Karpas-422 (cell line): Measurements from ENCODE around the gene METAP2. TPM values are rescaled to one million over a fixed set of nuclear protein-coding genes. Genes with fewer than 3 reads are reported as not detected.

Source experiments
- DNase-seq: peaks from one replicate; pipeline ENCODE4 v3.0.0-alpha.2; 2015
- H2AFZ ChIP-seq: fragments of 200-600 bp; sonication (generic); 2 replicates; pipeline ENCODE4 v1.6.1; 2014; ENCODE audit warnings: antibody characterized with exemption, low read length, mixed read lengths
- H3K27ac ChIP-seq: fragments of 200-600 bp; sonication (generic); 2 replicates; pipeline ENCODE4 v1.5.1; 2014; ENCODE audit warnings: mild to moderate bottlenecking, low read length, moderate library complexity
- H3K27me3 ChIP-seq: fragments of 200-600 bp; sonication (generic); 2 replicates; pipeline ENCODE4 v1.6.1; 2014; ENCODE audit warnings: low read length, mixed read lengths
- H3K36me3 ChIP-seq: fragments of 200-600 bp; sonication (generic); 2 replicates; pipeline ENCODE4 v1.6.1; 2014; ENCODE audit warnings: low read length, mixed read lengths; ENCODE audit not compliant: insufficient read depth
- H3K4me1 ChIP-seq: fragments of 200-600 bp; sonication (generic); 2 replicates; pipeline ENCODE4 v1.6.1; 2014; ENCODE audit warnings: mild to moderate bottlenecking, low read length, mixed read lengths
- H3K4me2 ChIP-seq: fragments of 200-600 bp; sonication (generic); 2 replicates; pipeline ENCODE4 v1.6.1; 2014; ENCODE audit warnings: low read length, low read depth, mild to moderate bottlenecking; ENCODE audit not compliant: poor library complexity, severe bottlenecking
- H3K4me3 ChIP-seq: fragments of 200-600 bp; sonication (generic); 2 replicates; pipeline ENCODE4 v1.5.1; 2014; ENCODE audit warnings: mild to moderate bottlenecking, antibody characterized with exemption, low read length, mixed read lengths
- H3K79me2 ChIP-seq: fragments of 200-600 bp; sonication (generic); 2 replicates; pipeline ENCODE4 v1.6.1; 2014; ENCODE audit warnings: mild to moderate bottlenecking, low read length, mixed read lengths
- H3K9ac ChIP-seq: fragments of 200-600 bp; sonication (generic); 2 replicates; pipeline ENCODE4 v1.6.0; 2014; ENCODE audit warnings: low read length
- H3K9me2 ChIP-seq: fragments of 200-600 bp; sonication (generic), shearing (Covaris generic); replicated peaks from 2 replicates; pipeline ENCODE4 v1.6.0; 2014; ENCODE audit warnings: mild to moderate bottlenecking, low read length, moderate library complexity; ENCODE audit not compliant: insufficient read depth
- H3K9me3 ChIP-seq: fragments of 300-700, 200-600 bp; sonication (generic); 2 replicates; pipeline ENCODE4 v1.6.1; 2014; ENCODE audit warnings: low read length, mixed read lengths
- H4K20me1 ChIP-seq: fragments of 200-600 bp; sonication (generic); 2 replicates; pipeline ENCODE4 v1.6.1; 2014; ENCODE audit warnings: mild to moderate bottlenecking, antibody characterized with exemption, low read length, low read depth; ENCODE audit not compliant: insufficient read depth
- small RNA-seq: library from RNA; depleted of rRNA; stranded (forward); fragments of <200 nt; gene quantifications from one replicate; pipeline ENCODE3, GENCODE V24; 2014
- total RNA-seq: library from RNA; depleted of rRNA; stranded (reverse); fragments of >200 nt; shearing (Covaris generic); gene quantifications from 2 replicates; pipeline ENCODE4 v1.2.3, GENCODE V29; 2014; ENCODE audit warnings: low replicate concordance; rRNA removed

METAP2 gene
- total RNA-seq, 1 experiment from 2014 or later: 383 TPM

GRCh38 chr12:95557625-95558024 is 83.7 kb downstream of the METAP2 start:
- Histone ChIP-seq H3K4me2 (no peak overlapping the region), H3K9ac (no peak overlapping the region), H3K27ac (no peak overlapping the region), H3K4me3 (no peak overlapping the region), H3K4me1 (no peaks in the 10 kb centered on the region), H3K9me2 (no peaks in the 10 kb centered on the region), H3K9me3 (no peaks in the 10 kb centered on the region), H3K79me2 (no peaks in the 10 kb centered on the region), H3K27me3 (no peaks in the 10 kb centered on the region), H3K36me3 (no peaks in the 10 kb centered on the region), H2AFZ (no peak overlapping the region), H4K20me1 (no peaks in the 10 kb centered on the region)
- DNase-seq: no peak

Small RNA genes lying within 50 kb of the gene (small RNA-seq; reads per million reads assigned to genes)
- gene RNU6-735P: not detected

Other genes starting within 250 kb of the METAP2 start
- 0.11 TPM in 1 of 2 replicates, not detected in the other for gene USP44, start 77.3 kb downstream of the METAP2 start, total RNA-seq